Kidney (tissue), 14 donors: Measurements from ENCODE around the gene DDIT3. TPM values are rescaled to one million over a fixed set of nuclear protein-coding genes. Genes with fewer than 3 reads are reported as not detected.

Experiments
- DNase-seq, 5 donors: peaks; one replicate each; pipeline ENCODE4 v3.0.0-alpha.2; 2013 to 2020
- FAIRE-seq: peaks from 2 replicates; lab custom pipeline; 2012; peaks lifted over from hg19 to GRCh38; lab: Jason Lieb, UNC
- H3K27ac ChIP-seq, 2 donors: one replicate each; pipeline ENCODE4 v1.7.0; 2013; ENCODE audit warnings: low read depth in 2 of 2, low read length in 2 of 2, inconsistent platforms in 1 of 2
- H3K27me3 ChIP-seq: one replicate; pipeline ENCODE4 v1.7.1; 2013; ENCODE audit warnings: low read length, inconsistent platforms; ENCODE audit not compliant: control insufficient read depth, insufficient read depth
- H3K36me3 ChIP-seq, 3 donors: one replicate each; pipeline versions ENCODE4 v1.7.0 to v1.7.1; 2013; ENCODE audit warnings: low read length in 3 of 3, control low read depth in 1 of 3, inconsistent platforms in 1 of 3; ENCODE audit not compliant: insufficient read depth in 3 of 3, control insufficient read depth in 2 of 3
- H3K4me1 ChIP-seq, 3 donors: one replicate each; pipeline versions ENCODE4 v1.7.0 to v1.7.1; 2013; ENCODE audit warnings: low read length in 3 of 3, inconsistent platforms in 1 of 3, low read depth in 1 of 3; ENCODE audit not compliant: control insufficient read depth in 2 of 3, insufficient read depth in 2 of 3
- H3K4me3 ChIP-seq, 3 donors: one replicate each; pipeline versions ENCODE4 v1.7.0 to v1.8.1; 2013; ENCODE audit warnings: low read length in 3 of 3, control low read depth in 1 of 3, inconsistent platforms in 1 of 3
- H3K9ac ChIP-seq, 3 donors: one replicate each; pipeline versions ENCODE4 v1.7.0 to v1.7.1; 2013; ENCODE audit warnings: low read length in 3 of 3, control low read depth in 1 of 3, inconsistent platforms in 1 of 3
- H3K9me3 ChIP-seq, 3 donors: one replicate each; pipeline versions ENCODE4 v1.7.0 to v1.7.1; 2013; ENCODE audit warnings: low read length in 3 of 3, control low read depth in 1 of 3, inconsistent platforms in 1 of 3; ENCODE audit not compliant: control insufficient read depth in 2 of 3, insufficient read depth in 1 of 3
- intact Hi-C: fragments of 100-400 bp; cut with DNase I; formaldehyde crosslinking; loops from one replicate; pipeline ENCODE4 v1.11.1; 2022
- polyA plus RNA-seq: library from polyadenylated mRNA; stranded (reverse); fragments of 350-450 nt; fragmentation: Illumina TruSeq; extraction: RNeasy Lipid Tissue Mini Kit (QIAGEN cat#74804); gene quantifications from one replicate; pipeline ENCODE4 v1.2.3, GENCODE V29; 2014; ENCODE audit warnings: low read depth, low replicate concordance; ENCODE audit not compliant: insufficient read depth
- total RNA-seq: library from RNA; stranded (reverse); fragmentation: NEBNext Ultra II Directional; extraction: Animal tissue kit (Norgen Biotek cat#: 25700); gene quantifications from one replicate; pipeline ENCODE4 v1.2.1, GENCODE V29; 2021
- TF ChIP-seq, protein P1 (sequence below): IDR thresholded peaks from 3 replicates; pipeline ENCODE4 v1.5.1; 2012; ENCODE audit warnings: mild to moderate bottlenecking, moderate library complexity, borderline replicate concordance; ENCODE audit not compliant: insufficient read depth; ENCODE audit errors: extremely low read depth
- donor health status: control.
- donor health status: control.
- donor health status: control.
- donor health status: control.
- donor health status: control.
- donor health status: DM: yes; HTN: yes; CAD: no.
- donor health status: Normal renal cell carcinoma (clear cell type).

Gene DDIT3
- total and polyA plus RNA-seq, 2 donors from 2014 or later, result 34.1 to 83.1 TPM

GRCh38 chr12:57474430-57474829 lies 45.9 kb downstream of the DDIT3 start:
- Histone ChIP-seq H3K4me1 (peaks cover 0 to 18% (median 0%) of the 10 kb centered on the region in 3 donors), H3K36me3 (no peaks in the 10 kb centered on the region), H3K27ac (no peak overlapping the region), H3K4me3 (no peak overlapping the region), H3K9ac (no peak overlapping the region), H3K27me3 (peaks cover 25% of the 10 kb centered on the region), H3K9me3 (no peaks in the 10 kb centered on the region)
- intact Hi-C loops, result no loop called here
- TF ChIP-seq, protein P1, sequence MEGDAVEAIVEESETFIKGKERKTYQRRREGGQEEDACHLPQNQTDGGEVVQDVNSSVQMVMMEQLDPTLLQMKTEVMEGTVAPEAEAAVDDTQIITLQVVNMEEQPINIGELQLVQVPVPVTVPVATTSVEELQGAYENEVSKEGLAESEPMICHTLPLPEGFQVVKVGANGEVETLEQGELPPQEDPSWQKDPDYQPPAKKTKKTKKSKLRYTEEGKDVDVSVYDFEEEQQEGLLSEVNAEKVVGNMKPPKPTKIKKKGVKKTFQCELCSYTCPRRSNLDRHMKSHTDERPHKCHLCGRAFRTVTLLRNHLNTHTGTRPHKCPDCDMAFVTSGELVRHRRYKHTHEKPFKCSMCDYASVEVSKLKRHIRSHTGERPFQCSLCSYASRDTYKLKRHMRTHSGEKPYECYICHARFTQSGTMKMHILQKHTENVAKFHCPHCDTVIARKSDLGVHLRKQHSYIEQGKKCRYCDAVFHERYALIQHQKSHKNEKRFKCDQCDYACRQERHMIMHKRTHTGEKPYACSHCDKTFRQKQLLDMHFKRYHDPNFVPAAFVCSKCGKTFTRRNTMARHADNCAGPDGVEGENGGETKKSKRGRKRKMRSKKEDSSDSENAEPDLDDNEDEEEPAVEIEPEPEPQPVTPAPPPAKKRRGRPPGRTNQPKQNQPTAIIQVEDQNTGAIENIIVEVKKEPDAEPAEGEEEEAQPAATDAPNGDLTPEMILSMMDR, result no peak
- FAIRE-seq (no peak), DNase-seq (peak in 1 of 5 donors; percentile 29)

DNA sequence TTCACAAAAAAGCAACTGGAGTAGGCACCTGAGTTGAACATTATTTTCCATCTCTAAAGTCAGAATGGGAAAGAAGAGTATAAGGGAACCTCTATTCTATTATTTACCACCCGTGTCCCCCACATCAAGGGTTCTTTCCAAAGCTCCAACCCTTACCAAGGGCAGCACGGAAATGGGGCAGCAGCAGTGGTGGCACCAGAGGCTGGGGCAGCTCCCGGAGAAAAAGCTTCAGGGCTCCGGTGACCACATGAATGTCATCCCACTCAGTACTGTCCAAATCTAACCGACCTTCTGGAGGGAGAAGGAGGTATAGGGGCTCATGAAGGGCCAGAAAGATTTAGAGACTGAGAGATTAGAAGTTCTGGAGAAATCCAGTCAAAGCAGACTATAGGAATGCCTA lies 46.4 kb downstream of the DDIT3 start:
- TF ChIP-seq, protein P1, result no peak
- H3K27me3 ChIP-seq, result peaks cover 25% of the 10 kb centered on the region
- no peaks in the 10 kb centered on the region for H3K9me3 ChIP-seq
- no peak overlapping the region for H3K4me3 ChIP-seq
- H3K27ac ChIP-seq, result no peak overlapping the region
- H3K4me1 ChIP-seq, result peaks cover 0 to 16% (median 0%) of the 10 kb centered on the region in 3 donors
- intact Hi-C loops, result no loop called here
- FAIRE-seq (no peak), DNase-seq (peak in 1 of 5 donors; percentile 33)
- H3K9ac ChIP-seq, result no peak overlapping the region
- no peaks in the 10 kb centered on the region for H3K36me3 ChIP-seq

GRCh38 chr12:57473392-57473791 lies 46.9 kb downstream of the DDIT3 start:
- H3K27ac ChIP-seq, result no peak overlapping the region
- TF ChIP-seq, protein P1, result no peak
- no peak overlapping the region for H3K9ac ChIP-seq
- H3K9me3 ChIP-seq, result no peaks in the 10 kb centered on the region
- DNase-seq (no peak), FAIRE-seq (no peak)
- H3K27me3 ChIP-seq, result peaks cover 25% of the 10 kb centered on the region
- H3K4me3 ChIP-seq, result no peak overlapping the region
- peaks cover 0 to 16% (median 0%) of the 10 kb centered on the region in 3 donors for H3K4me1 ChIP-seq
- intact Hi-C loops, result no loop called here
- H3K36me3 ChIP-seq, result no peaks in the 10 kb centered on the region

DNA sequence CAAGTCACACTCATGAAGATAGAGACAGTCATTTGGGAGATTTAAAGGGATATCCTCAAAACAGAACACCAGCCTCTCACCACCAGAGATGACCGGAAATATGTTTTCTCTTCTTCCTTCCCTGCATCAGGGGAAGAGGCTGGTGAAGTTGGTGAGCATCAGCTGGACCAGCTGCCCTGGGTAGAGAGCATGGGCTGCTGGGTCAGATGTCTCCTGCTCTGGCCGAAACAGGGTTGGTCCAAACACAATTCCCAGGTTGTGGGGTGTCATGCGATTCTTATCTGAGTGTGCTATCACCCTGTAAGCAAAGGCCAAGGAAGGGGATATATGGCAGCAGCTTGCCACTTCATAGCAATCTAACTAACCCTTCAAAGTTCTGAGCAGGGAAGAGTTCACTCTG lies 47.9 kb downstream of the DDIT3 start:
- FAIRE-seq (no peak), DNase-seq (no peak)
- H3K4me3 ChIP-seq, result no peak overlapping the region
- intact Hi-C loops, result no loop called here
- TF ChIP-seq, protein P1, result no peak
- no peaks in the 10 kb centered on the region for H3K36me3 ChIP-seq
- peaks cover 25% of the 10 kb centered on the region for H3K27me3 ChIP-seq
- H3K27ac ChIP-seq, result no peak overlapping the region
- H3K9ac ChIP-seq, result no peak overlapping the region
- no peaks in the 10 kb centered on the region for H3K9me3 ChIP-seq
- peaks cover 0 to 16% (median 0%) of the 10 kb centered on the region in 3 donors for H3K4me1 ChIP-seq
